COLO829 (cell line): ENCODE measurements around the gene PCDHGA7.
"Not testable (repeated sequence)": the region's sequence is repeated elsewhere in the genome, so short reads cannot be mapped to it uniquely, and the experiment has no call there.

Experiments
- DNase-seq: peaks from one replicate; pipeline ENCODE4 v3.0.0; 2012; ENCODE audit warnings: low spot score

The PCDHGA7 gene

DNA sequence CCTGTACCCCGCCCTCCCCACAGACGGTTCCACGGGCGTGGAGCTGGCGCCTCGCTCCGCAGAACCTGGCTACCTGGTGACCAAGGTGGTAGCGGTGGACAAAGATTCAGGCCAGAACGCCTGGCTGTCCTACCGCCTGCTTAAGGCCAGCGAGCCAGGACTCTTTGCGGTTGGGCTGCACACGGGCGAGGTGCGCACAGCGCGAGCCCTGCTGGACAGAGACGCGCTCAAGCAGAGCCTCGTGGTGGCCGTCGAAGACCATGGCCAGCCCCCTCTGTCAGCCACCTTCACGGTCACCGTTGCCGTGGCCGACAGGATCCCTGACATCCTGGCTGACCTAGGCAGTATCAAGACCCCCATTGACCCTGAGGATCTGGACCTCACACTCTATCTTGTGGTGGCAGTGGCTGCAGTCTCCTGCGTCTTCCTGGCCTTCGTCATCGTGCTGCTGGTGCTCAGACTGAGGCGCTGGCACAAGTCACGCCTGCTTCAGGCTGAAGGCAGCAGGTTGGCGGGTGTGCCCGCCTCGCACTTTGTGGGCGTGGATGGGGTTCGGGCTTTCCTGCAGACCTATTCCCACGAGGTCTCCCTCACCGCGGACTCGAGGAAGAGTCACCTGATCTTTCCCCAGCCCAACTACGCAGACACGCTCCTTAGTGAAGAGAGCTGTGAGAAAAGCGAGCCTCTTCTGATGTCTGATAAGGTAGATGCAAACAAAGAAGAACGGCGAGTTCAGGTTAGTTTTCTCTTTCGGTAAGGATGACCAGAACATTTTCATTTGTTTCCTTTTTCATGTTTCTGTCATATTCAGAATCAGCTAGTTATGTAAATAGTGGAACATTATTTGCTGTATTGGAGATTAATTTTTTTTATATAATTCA is 16.3 kb upstream of the PCDHGA7 start:
- DNase-seq: no peak

DNA sequence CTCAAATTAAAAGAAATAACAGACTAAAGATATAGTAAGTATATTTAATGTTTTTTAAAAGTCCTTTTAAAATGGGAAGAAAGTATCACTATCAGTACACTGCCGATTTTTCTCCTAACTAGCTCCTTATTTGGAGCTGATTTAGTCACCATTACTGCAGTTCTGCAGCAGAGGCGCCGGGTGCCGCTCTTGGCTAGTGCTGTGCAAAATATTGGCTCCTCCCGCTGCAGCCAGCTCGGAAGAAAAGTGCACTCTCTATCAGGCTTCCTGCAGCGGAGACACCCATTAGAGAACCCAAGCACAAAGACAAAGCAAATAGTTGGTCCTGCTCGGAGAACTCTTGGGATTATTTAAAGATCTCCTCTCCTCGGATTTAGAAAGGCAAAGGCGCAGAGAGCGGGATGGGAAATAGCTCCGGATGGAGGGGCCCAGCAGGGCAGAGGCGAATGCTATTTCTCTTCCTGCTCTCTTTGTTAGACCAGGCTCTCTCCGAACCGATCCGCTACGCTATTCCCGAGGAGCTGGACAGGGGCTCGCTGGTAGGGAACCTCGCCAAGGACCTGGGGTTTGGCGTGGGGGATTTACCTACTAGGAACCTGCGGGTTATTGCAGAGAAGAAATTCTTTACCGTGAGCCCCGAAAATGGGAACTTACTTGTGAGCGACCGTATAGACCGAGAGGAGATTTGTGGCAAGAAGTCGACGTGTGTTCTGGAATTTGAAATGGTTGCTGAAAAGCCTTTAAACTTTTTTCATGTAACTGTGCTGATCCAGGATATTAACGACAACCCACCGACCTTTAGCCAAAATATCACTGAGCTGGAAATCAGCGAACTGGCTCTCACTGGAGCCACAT is 12.3 kb upstream of the PCDHGA7 start, which contains the start of gene PCDHGB3:
Gene PCDHGB3 (plus strand): TSS at position 249 of the 855 bp plus-strand sequence. CDS start 153 bp downstream, at position 402.
- DNase-seq: no peak

DNA sequence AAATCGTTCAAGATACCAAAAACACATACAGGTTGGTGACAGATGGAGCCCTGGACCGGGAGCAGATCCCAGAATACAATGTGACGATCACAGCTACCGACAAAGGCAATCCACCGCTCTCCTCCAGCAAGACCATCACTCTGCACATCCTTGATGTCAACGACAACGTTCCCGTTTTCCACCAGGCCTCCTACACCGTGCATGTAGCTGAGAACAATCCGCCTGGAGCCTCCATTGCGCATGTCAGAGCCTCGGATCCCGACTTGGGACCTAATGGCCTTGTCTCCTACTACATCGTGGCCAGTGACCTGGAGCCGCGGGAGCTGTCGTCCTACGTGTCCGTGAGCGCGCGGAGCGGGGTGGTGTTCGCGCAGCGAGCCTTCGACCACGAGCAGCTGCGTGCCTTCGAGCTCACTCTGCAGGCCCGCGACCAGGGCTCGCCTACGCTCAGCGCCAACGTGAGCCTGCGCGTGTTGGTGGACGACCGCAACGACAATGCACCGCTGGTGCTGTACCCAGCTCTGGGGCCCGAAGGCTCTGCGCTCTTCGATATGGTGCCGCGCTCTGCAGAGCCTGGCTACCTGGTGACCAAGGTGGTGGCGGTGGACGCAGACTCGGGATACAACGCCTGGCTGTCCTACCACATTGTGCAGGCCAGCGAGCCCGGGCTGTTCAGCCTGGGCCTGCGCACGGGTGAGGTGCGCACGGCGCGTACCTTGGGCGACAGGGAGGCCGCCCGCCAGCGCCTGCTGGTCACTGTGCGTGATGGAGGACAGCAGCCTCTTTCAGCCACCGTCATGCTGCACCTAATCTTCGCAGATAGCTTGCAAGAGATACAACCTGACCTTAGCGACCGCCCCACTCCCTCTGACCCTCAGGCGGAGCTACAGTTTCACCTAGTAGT is 10.7 kb upstream of the PCDHGA7 start:
- no peak for DNase-seq

GRCh38 chr5:141373673-141374317 is 8.7 kb upstream of the PCDHGA7 start, which contains the start of gene PCDHGA6:
Gene PCDHGA6, plus strand, starts transcription at chr5:141373891. Its CDS starts 193 bp downstream, at chr5:141374084.
- peak; percentile 3 for DNase-seq

DNA sequence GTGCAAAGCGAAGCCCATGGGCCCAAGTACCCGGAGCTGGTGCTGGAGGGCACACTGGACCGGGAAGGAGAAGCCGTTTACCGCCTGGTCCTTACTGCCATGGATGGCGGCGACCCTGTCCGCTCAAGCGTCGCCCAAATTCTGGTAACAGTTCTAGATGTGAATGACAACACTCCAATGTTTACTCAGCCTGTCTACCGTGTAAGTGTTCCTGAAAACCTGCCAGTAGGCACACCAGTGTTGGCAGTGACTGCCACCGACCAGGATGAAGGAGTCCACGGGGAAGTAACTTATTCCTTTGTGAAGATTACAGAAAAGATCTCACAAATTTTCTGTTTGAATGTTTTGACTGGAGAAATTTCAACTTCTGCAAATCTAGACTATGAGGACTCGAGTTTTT is 7.9 kb upstream of the PCDHGA7 start:
- DNase-seq: no peak

GRCh38 chr5:141375444-141376155 is 6.9 kb upstream of the PCDHGA7 start:
- not testable (repeated sequence) for DNase-seq

GRCh38 chr5:141383345-141383744 is 803 bp downstream of the PCDHGA7 start:
- no peak for DNase-seq

DNA sequence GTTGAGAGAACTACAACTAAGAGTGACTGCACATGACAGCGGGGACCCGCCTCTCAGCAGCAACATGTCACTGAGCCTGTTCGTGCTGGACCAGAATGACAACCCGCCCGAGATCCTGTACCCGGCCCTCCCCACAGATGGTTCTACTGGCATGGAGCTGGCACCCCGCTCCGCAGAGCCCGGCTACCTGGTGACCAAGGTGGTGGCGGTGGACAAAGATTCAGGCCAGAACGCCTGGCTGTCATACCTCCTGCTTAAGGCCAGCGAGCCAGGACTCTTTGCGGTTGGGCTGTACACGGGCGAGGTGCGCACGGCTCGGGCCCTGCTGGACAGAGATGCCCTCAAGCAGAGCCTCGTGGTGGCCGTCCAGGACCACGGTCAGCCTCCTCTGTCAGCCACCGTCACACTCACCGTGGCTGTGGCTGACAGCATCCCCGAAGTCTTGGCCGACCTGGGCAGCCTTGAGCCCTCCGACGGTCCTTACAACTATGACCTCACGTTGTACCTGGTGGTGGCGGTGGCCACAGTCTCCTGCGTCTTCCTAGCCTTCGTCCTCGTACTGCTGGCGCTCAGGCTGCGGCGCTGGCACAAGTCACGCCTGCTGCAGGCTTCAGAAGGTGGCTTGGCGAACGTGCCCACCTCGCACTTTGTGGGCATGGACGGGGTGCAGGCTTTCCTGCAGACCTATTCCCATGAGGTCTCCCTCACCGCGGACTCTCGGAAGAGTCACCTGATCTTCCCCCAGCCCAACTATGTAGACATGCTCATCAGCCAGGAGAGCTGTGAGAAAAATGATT is 2.1 kb downstream of the PCDHGA7 start:
- no peak for DNase-seq

- not testable (repeated sequence) for DNase-seq
Measured at GRCh38 chr5:141387557-141388311, 5.2 kb downstream of the PCDHGA7 start, which contains the start of gene PCDHGB4. Gene PCDHGB4, plus strand, starts transcription at chr5:141387698. Its CDS starts 187 bp downstream, at chr5:141387885.

DNA sequence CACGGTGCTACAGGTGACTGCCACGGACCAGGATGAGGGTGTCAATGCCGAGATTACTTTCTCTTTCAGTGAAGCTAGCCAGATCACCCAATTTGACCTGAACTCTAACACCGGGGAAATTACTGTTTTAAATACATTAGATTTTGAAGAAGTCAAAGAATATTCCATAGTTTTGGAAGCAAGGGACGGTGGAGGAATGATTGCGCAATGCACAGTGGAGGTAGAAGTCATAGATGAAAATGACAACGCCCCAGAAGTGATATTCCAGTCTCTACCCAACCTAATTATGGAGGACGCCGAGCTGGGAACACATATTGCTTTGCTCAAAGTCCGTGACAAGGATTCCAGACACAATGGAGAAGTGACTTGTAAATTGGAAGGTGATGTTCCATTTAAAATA is 6.1 kb downstream of the PCDHGA7 start:
- no peak for DNase-seq

- no peak for DNase-seq
Measured at GRCh38 chr5:141389153-141390042, 6.9 kb downstream of the PCDHGA7 start.

GRCh38 chr5:141392429-141393198 is 10.1 kb downstream of the PCDHGA7 start, which contains the start of gene PCDHGA8:
Gene PCDHGA8, plus strand, starts transcription at chr5:141392633. Its CDS starts 181 bp downstream, at chr5:141392814.
- no peak for DNase-seq

DNA sequence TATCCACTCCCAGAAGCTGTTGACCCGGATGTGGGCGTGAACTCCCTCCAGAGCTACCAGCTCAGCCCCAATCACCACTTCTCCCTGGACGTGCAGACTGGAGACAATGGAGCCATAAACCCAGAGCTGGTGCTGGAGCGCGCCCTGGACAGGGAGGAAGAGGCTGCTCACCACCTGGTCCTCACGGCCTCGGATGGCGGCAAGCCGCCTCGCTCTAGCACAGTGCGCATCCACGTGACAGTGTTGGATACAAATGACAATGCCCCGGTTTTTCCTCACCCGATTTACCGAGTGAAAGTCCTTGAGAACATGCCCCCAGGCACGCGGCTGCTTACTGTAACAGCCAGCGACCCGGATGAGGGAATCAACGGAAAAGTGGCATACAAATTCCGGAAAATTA is 10.7 kb downstream of the PCDHGA7 start:
- no peak for DNase-seq

GRCh38 chr5:141394401-141395187 is 12.1 kb downstream of the PCDHGA7 start:
- not testable (repeated sequence) for DNase-seq

DNA sequence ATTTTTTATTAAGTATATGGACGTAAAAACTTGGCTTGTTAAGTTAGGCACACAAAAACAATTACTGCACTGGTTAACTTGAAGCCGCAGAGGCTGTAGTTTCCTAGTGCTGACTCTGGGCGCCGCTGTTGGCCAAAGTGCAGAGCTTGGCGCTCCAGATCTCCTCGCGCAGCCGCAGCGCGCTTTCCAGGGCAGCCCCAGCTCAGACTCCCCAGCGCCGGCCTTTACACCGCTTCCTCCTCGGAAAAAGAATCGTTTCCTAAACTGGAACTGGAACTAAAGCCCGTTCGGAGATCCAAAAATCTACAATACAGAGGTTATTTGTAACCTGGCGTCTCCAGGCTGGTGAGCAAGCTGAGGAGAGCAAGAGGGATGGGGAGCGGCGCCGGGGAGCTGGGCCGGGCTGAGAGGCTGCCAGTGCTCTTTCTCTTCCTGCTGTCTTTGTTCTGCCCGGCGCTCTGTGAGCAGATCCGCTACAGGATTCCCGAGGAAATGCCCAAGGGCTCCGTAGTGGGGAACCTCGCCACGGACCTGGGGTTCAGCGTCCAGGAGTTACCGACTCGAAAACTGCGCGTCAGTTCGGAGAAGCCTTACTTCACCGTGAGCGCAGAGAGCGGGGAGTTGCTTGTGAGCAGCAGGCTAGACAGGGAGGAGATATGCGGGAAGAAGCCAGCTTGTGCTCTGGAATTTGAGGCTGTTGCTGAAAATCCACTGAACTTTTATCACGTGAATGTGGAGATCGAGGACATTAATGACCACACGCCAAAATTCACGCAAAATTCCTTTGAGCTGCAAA is 15.4 kb downstream of the PCDHGA7 start, which contains the start of gene PCDHGB5:
Gene PCDHGB5 (plus strand): TSS at position 192 of the 796 bp plus-strand sequence. CDS start 181 bp downstream, at position 373.
- peak; percentile 23 for DNase-seq
